ENCODE data around the gene MRPL10. TPM values are rescaled to one million over a fixed set of nuclear protein-coding genes. Genes with fewer than 3 reads are reported as not detected.

The MRPL10 gene
- total RNA-seq, 1 experiment from 2014 or later, result 63.8 TPM

DNA sequence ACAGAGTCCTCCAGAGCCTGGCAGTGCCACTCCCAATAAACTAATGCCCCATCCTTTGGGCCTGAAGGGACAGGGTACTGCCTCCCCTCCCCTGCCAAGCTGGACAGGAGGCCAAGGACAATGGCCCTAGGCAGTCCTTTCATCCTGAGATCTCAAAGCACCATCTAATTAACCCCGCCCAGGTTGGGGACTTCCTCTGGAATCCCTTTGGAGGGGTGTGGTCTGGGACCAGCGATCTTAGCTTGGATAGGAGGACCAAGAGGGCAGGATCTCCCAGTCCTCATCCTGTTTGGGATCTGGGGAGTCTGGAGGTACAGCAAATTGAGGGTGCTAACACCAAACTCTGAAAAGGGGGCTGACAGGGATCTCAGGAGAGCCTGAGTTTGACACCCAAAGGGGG lies 37.8 kb upstream of the MRPL10 start:
- Histone ChIP-seq H3K4me1 (replicated peaks; ENCODE audit: insufficient read depth) (peaks cover 47% of the 10 kb centered on the region), H3K36me3 (ENCODE audit: low read depth) (no peaks in the 10 kb centered on the region), H3K9me2 (ENCODE audit: insufficient read depth) (no peaks in the 10 kb centered on the region), H2AFZ (no peak overlapping the region), H3K9me3 (ENCODE audit: insufficient read depth, low read depth) (no peaks in the 10 kb centered on the region), H3F3A (ENCODE audit: insufficient read depth, low read depth) (peaks cover 16% of the 10 kb centered on the region), H3K79me2 (ENCODE audit: low read depth) (no peaks in the 10 kb centered on the region), H3K4me3 (no peak overlapping the region), H3K27ac (no peak overlapping the region), H4K20me1 (ENCODE audit: insufficient read depth) (no peaks in the 10 kb centered on the region), H3K27me3 (ENCODE audit: insufficient read depth, low read depth) (no peaks in the 10 kb centered on the region), H3K4me2 (no peak overlapping the region)
- TF ChIP-seq CTCF (conservative IDR thresholded peaks at IDR 0.05), result no peak
- no peak for TF ChIP-seq EZH2 (IDR thresholded peaks at IDR 0.05; ENCODE audit: low read depth)
- CTCF ChIA-PET, result no interaction called here
- POLR2A ChIA-PET (ENCODE audit: unreplicated experiment), result no interaction called here
- DNase-seq, result no peak
- no TSS peak for BruUV-seq (replicated peaks)
- intact Hi-C loops (cut with micrococcal nuclease; ENCODE audit: unreplicated experiment), result no loop called here

DNA sequence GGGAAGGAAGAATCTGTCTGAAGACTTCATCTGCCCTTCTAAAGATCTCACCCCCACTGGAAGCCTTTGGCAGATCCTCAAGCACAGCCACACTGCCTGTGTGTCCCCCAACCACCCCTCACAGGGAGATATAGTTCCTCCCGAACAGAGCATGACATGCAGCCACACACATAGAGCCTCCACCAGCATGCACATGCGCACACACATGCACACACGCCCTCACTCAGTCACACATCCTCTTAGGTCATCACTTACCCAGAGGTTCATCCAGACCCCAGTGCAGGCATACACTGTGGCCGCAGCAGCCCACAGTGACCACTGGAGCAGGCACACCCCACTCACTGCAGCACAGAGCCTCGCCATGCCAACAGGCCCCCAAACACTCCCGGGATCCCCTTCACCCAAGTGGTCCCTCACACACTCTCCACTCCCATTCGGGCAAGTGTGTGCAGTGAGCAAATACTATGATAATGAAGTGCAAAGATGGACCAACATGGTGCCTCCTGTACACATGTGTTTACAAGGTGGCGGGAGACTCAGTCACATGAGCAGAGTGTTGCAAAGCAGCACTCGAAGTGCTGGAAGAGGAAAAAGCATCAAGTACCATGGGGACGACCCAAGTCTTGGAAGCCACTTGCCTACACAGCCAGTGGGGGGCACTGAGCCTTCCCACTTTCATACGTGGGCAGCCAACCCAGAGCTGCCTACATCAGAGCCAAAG lies 36.6 kb upstream of the MRPL10 start:
- no peak overlapping the region for H3K4me3 ChIP-seq
- H2AFZ ChIP-seq, result no peak overlapping the region
- no peaks in the 10 kb centered on the region for H3K9me2 ChIP-seq (ENCODE audit: insufficient read depth)
- POLR2A ChIA-PET (ENCODE audit: unreplicated experiment), result no interaction called here
- intact Hi-C loops (cut with micrococcal nuclease; ENCODE audit: unreplicated experiment), result no loop called here
- H3F3A ChIP-seq (ENCODE audit: insufficient read depth, low read depth), result peaks cover 24% of the 10 kb centered on the region
- H3K4me1 ChIP-seq (replicated peaks; ENCODE audit: insufficient read depth), result peaks cover 46% of the 10 kb centered on the region
- no peaks in the 10 kb centered on the region for H3K36me3 ChIP-seq (ENCODE audit: low read depth)
- no TSS peak for BruUV-seq (replicated peaks)
- DNase-seq, result no peak
- no peak overlapping the region for H3K4me2 ChIP-seq
- CTCF ChIA-PET, result no interaction called here
- no peaks in the 10 kb centered on the region for H3K79me2 ChIP-seq (ENCODE audit: low read depth)
- H3K27me3 ChIP-seq (ENCODE audit: insufficient read depth, low read depth), result no peaks in the 10 kb centered on the region
- H3K9me3 ChIP-seq (ENCODE audit: insufficient read depth, low read depth), result no peaks in the 10 kb centered on the region
- no peak overlapping the region for H3K27ac ChIP-seq
- no peak for TF ChIP-seq EZH2 (IDR thresholded peaks at IDR 0.05; ENCODE audit: low read depth)
- no peak for TF ChIP-seq CTCF (conservative IDR thresholded peaks at IDR 0.05)
- no peaks in the 10 kb centered on the region for H4K20me1 ChIP-seq (ENCODE audit: insufficient read depth)

- Histone ChIP-seq H3K4me3 (no peak overlapping the region), H3K9me2 (ENCODE audit: insufficient read depth) (no peaks in the 10 kb centered on the region), H3K79me2 (ENCODE audit: low read depth) (no peaks in the 10 kb centered on the region), H3F3A (ENCODE audit: insufficient read depth, low read depth) (peaks cover 34% of the 10 kb centered on the region), H3K36me3 (ENCODE audit: low read depth) (no peaks in the 10 kb centered on the region), H3K27me3 (ENCODE audit: insufficient read depth, low read depth) (no peaks in the 10 kb centered on the region), H4K20me1 (ENCODE audit: insufficient read depth) (no peaks in the 10 kb centered on the region), H3K4me2 (no peak overlapping the region), H3K27ac (no peak overlapping the region), H2AFZ (no peak overlapping the region), H3K9me3 (ENCODE audit: insufficient read depth, low read depth) (no peaks in the 10 kb centered on the region), H3K4me1 (replicated peaks; ENCODE audit: insufficient read depth) (peaks cover 56% of the 10 kb centered on the region)
- CTCF ChIA-PET, result interaction anchor here (0.9 kb wide), 1 partner anchor 23 kb away, joined by 3 read pairs; no protein-coding TSS in a partner anchor
- intact Hi-C loops (cut with micrococcal nuclease; ENCODE audit: unreplicated experiment), result no loop called here
- TF ChIP-seq EZH2 (IDR thresholded peaks at IDR 0.05; ENCODE audit: low read depth) (no peak), CTCF (conservative IDR thresholded peaks at IDR 0.05) (no peak)
- no peak for DNase-seq
- POLR2A ChIA-PET (ENCODE audit: unreplicated experiment), result no interaction called here
- no TSS peak for BruUV-seq (replicated peaks)
Measured at GRCh38 chr17:47866941-47867340, 35.6 kb upstream of the MRPL10 start.

Data from PC-9 (cell line).